ENCODE results near the gene STEAP2.

The STEAP2 gene

DNA sequence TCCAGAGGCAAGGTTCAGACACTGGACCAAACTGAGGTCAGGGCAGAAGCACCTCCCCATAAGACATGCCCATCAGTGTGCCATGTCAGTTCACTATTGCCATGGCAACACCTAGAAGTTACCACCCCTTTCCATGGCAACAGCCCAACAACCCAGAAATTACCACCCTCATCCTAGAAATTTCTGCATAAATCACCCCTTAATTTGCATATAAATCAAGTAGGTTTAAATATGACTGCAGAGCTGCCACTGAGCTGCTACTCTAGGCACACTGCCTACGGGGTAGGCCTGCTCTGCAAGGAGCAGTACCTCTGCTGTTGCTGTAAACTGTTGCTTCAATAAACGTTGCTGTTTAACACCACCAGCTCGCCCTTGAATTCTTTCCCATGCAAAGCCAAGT lies 12.7 kb downstream of the STEAP2 start:
- Histone ChIP-seq H3K27me3 (ENCODE audit: insufficient read depth, low read length, poor library complexity, severe bottlenecking) (no peaks in the 10 kb centered on the region), H3K9me3 (ENCODE audit: insufficient read depth, low read depth, low read length) (no peaks in the 10 kb centered on the region), H4K20me1 (ENCODE audit: insufficient read depth, low read length, poor library complexity, severe bottlenecking) (no peaks in the 10 kb centered on the region), H3K36me3 (ENCODE audit: insufficient read depth, low read length) (no peaks in the 10 kb centered on the region), H3K4me2 (ENCODE audit: low read depth, low read length, poor library complexity, severe bottlenecking) (no peak overlapping the region), H3K79me2 (ENCODE audit: insufficient read depth, low read length) (no peaks in the 10 kb centered on the region), H3K9me2 (replicated peaks; ENCODE audit: low read depth, low read length) (no peaks in the 10 kb centered on the region), H2AFZ (ENCODE audit: low read length) (no peak overlapping the region), H3K9ac (ENCODE audit: low read depth, low read length, poor library complexity, severe bottlenecking) (no peak overlapping the region), H3F3A (ENCODE audit: low read depth) (no peaks in the 10 kb centered on the region), H3K4me1 (ENCODE audit: insufficient read depth, low read length, poor library complexity, severe bottlenecking) (no peaks in the 10 kb centered on the region), H3K4me3 (ENCODE audit: low read length, poor library complexity, severe bottlenecking) (no peak overlapping the region)
- TF ChIP-seq, protein P1, sequence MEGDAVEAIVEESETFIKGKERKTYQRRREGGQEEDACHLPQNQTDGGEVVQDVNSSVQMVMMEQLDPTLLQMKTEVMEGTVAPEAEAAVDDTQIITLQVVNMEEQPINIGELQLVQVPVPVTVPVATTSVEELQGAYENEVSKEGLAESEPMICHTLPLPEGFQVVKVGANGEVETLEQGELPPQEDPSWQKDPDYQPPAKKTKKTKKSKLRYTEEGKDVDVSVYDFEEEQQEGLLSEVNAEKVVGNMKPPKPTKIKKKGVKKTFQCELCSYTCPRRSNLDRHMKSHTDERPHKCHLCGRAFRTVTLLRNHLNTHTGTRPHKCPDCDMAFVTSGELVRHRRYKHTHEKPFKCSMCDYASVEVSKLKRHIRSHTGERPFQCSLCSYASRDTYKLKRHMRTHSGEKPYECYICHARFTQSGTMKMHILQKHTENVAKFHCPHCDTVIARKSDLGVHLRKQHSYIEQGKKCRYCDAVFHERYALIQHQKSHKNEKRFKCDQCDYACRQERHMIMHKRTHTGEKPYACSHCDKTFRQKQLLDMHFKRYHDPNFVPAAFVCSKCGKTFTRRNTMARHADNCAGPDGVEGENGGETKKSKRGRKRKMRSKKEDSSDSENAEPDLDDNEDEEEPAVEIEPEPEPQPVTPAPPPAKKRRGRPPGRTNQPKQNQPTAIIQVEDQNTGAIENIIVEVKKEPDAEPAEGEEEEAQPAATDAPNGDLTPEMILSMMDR (conservative IDR thresholded peaks at IDR 0.05; ENCODE audit: low read length) = no peak
- no peak for TF ChIP-seq EZH2phosphoT487 (IDR thresholded peaks at IDR 0.05; ENCODE audit: borderline replicate concordance)

DNA sequence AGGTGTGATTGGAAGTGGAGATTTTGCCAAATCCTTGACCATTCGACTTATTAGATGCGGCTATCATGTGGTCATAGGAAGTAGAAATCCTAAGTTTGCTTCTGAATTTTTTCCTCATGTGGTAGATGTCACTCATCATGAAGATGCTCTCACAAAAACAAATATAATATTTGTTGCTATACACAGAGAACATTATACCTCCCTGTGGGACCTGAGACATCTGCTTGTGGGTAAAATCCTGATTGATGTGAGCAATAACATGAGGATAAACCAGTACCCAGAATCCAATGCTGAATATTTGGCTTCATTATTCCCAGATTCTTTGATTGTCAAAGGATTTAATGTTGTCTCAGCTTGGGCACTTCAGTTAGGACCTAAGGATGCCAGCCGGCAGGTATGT lies 13.6 kb downstream of the STEAP2 start:
- H3K9ac ChIP-seq (ENCODE audit: low read depth, low read length, poor library complexity, severe bottlenecking) = no peak overlapping the region
- no peaks in the 10 kb centered on the region for H3K27me3 ChIP-seq (ENCODE audit: insufficient read depth, low read length, poor library complexity, severe bottlenecking)
- H2AFZ ChIP-seq (ENCODE audit: low read length) = no peak overlapping the region
- H3K9me3 ChIP-seq (ENCODE audit: insufficient read depth, low read depth, low read length) = no peaks in the 10 kb centered on the region
- H3K9me2 ChIP-seq (replicated peaks; ENCODE audit: low read depth, low read length) = no peaks in the 10 kb centered on the region
- H3K4me3 ChIP-seq (ENCODE audit: low read length, poor library complexity, severe bottlenecking) = no peak overlapping the region
- H3K36me3 ChIP-seq (ENCODE audit: insufficient read depth, low read length) = no peaks in the 10 kb centered on the region
- no peaks in the 10 kb centered on the region for H4K20me1 ChIP-seq (ENCODE audit: insufficient read depth, low read length, poor library complexity, severe bottlenecking)
- H3K79me2 ChIP-seq (ENCODE audit: insufficient read depth, low read length) = no peaks in the 10 kb centered on the region
- TF ChIP-seq, protein P1 (conservative IDR thresholded peaks at IDR 0.05; ENCODE audit: low read length) = no peak
- TF ChIP-seq EZH2phosphoT487 (IDR thresholded peaks at IDR 0.05; ENCODE audit: borderline replicate concordance) = no peak
- no peaks in the 10 kb centered on the region for H3F3A ChIP-seq (ENCODE audit: low read depth)
- no peaks in the 10 kb centered on the region for H3K4me1 ChIP-seq (ENCODE audit: insufficient read depth, low read length, poor library complexity, severe bottlenecking)
- no peak overlapping the region for H3K4me2 ChIP-seq (ENCODE audit: low read depth, low read length, poor library complexity, severe bottlenecking)

DNA sequence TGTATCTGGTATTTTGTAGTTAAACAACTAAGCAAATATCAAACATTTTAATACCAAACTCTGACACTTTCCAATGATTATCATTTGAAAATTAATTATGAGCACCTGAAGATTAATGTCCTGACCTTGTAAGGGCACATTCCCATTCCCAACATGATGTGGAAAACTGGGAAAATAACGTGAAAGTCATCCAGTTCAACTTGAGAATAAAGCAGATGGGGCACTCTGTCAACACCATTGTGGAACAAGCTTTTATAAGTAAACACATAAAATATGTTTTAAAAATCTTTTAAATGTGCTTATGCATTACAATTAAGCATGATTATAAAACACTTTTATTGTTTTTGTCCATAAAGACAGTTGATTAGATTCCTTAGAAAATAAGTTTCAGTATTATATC lies 14.1 kb downstream of the STEAP2 start:
- Histone ChIP-seq H3K79me2 (ENCODE audit: insufficient read depth, low read length) (no peaks in the 10 kb centered on the region), H3K36me3 (ENCODE audit: insufficient read depth, low read length) (no peaks in the 10 kb centered on the region), H3K9me2 (replicated peaks; ENCODE audit: low read depth, low read length) (no peaks in the 10 kb centered on the region), H3K4me1 (ENCODE audit: insufficient read depth, low read length, poor library complexity, severe bottlenecking) (no peaks in the 10 kb centered on the region), H3K4me3 (ENCODE audit: low read length, poor library complexity, severe bottlenecking) (no peak overlapping the region), H3K9ac (ENCODE audit: low read depth, low read length, poor library complexity, severe bottlenecking) (no peak overlapping the region), H3K4me2 (ENCODE audit: low read depth, low read length, poor library complexity, severe bottlenecking) (no peak overlapping the region), H3K9me3 (ENCODE audit: insufficient read depth, low read depth, low read length) (no peaks in the 10 kb centered on the region), H3K27me3 (ENCODE audit: insufficient read depth, low read length, poor library complexity, severe bottlenecking) (no peaks in the 10 kb centered on the region), H3F3A (ENCODE audit: low read depth) (no peaks in the 10 kb centered on the region), H4K20me1 (ENCODE audit: insufficient read depth, low read length, poor library complexity, severe bottlenecking) (no peaks in the 10 kb centered on the region), H2AFZ (ENCODE audit: low read length) (no peak overlapping the region)
- TF ChIP-seq EZH2phosphoT487 (IDR thresholded peaks at IDR 0.05; ENCODE audit: borderline replicate concordance) = no peak
- TF ChIP-seq, protein P1 (conservative IDR thresholded peaks at IDR 0.05; ENCODE audit: low read length) = no peak
